Upper lobe of right lung (tissue), 1 donor: ENCODE measurements around the gene SS18L1. TPM values are rescaled to one million over a fixed set of nuclear protein-coding genes. Genes with fewer than 3 reads are reported as not detected.

Experiments used
- ATAC-seq: fragments of 200-7000 bp; cut with Tn5 transposase; one replicate; pipeline ENCODE4 v1.9.1; 2020; ENCODE audit warnings: mild to moderate bottlenecking, moderate library complexity
- DNase-seq: peaks from one replicate; pipeline ENCODE4 v3.0.0-alpha.2; 2020
- H3K27ac ChIP-seq: fragments of 200-600 bp; one replicate; pipeline ENCODE4 v1.8.0; 2022
- H3K27me3 ChIP-seq: fragments of 200-600 bp; one replicate; pipeline ENCODE4 v1.8.0; 2022; ENCODE audit warnings: mild to moderate bottlenecking
- H3K36me3 ChIP-seq: fragments of 200-600 bp; one replicate; pipeline ENCODE4 v1.8.0; 2022
- H3K4me1 ChIP-seq: fragments of 200-600 bp; one replicate; pipeline ENCODE4 v1.8.0; 2022
- H3K4me3 ChIP-seq: fragments of 200-600 bp; one replicate; pipeline ENCODE4 v1.8.0; 2022; ENCODE audit warnings: mild to moderate bottlenecking
- H3K9me3 ChIP-seq: fragments of 200-600 bp; one replicate; pipeline ENCODE4 v1.8.0; 2022
- intact Hi-C: fragments of 100-400 bp; cut with DNase I; formaldehyde crosslinking; loops from one replicate; pipeline ENCODE4 v1.11.0; 2022
- total RNA-seq: library from RNA; stranded (reverse); fragmentation: NEBNext Ultra II Directional; extraction: Animal tissue kit (Norgen Biotek cat#: 25700); gene quantifications from one replicate; pipeline ENCODE4 v1.2.1, GENCODE V29; 2021
- TF ChIP-seq, protein P1 (sequence below): fragments of 200-600 bp; IDR thresholded peaks from one replicate; pipeline ENCODE4 v1.8.0; 2022; ENCODE audit warnings: antibody characterized with exemption
- donor health status: DM: no; HTN: yes; CAD: no; lungs with severe emphysema.

The SS18L1 gene
- total RNA-seq, 1 donor from 2014 or later = 12.6 TPM

DNA sequence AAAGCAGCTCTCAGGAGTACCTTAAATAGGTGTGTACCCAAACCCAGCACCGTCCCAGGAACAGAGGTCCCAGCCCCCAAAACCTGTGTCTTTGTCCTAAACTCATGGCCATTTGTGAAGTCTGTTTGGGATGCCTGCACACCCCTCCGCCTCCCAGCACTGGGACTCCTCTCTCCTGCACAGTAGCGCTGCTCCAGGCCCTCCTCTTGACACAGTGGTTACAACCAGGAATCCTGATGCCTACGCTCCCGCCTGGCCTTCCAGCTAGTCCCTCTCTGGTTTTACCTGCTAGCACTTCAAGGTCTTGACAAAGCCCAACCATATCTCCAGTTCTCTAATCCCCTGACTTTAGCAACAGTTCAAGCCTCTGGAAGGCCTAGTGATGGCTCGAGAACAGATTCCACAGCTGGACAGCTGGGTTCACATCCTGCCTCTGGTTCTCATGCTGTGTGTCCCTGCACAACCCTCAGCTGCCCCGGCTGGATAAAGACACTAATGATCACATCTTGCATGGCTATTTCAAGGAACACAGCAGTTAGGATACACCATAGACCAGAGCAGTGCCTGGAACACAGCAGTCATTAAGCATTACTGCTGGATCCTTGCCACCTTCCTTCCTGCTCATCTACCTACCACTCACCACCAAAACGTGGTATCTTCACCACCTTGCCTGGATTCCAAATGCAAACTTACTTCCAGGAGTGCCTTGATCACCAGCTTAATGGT is 5.9 kb upstream of the SS18L1 start:
- Histone ChIP-seq H3K4me1 (peaks cover 36% of the 10 kb centered on the region), H3K36me3 (peaks cover 81% of the 10 kb centered on the region)

DNA sequence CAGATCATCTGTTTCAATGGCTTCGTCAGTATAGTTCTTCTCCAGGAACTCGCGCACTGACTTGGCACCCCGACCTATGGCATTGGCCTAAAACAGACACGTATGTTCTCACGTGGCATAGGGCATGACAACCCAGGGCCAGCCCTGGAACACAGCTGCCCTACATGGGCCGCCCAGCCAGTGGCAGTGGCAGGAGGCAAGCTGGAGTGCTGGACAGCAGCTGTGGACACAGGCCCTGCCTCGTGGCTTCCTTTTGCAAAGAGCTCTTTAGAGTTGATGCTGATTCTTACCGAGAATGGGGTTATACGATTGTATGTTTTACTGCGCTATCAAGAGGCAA is 5.4 kb upstream of the SS18L1 start:
- ATAC-seq = no peak
- TF ChIP-seq, protein P1, sequence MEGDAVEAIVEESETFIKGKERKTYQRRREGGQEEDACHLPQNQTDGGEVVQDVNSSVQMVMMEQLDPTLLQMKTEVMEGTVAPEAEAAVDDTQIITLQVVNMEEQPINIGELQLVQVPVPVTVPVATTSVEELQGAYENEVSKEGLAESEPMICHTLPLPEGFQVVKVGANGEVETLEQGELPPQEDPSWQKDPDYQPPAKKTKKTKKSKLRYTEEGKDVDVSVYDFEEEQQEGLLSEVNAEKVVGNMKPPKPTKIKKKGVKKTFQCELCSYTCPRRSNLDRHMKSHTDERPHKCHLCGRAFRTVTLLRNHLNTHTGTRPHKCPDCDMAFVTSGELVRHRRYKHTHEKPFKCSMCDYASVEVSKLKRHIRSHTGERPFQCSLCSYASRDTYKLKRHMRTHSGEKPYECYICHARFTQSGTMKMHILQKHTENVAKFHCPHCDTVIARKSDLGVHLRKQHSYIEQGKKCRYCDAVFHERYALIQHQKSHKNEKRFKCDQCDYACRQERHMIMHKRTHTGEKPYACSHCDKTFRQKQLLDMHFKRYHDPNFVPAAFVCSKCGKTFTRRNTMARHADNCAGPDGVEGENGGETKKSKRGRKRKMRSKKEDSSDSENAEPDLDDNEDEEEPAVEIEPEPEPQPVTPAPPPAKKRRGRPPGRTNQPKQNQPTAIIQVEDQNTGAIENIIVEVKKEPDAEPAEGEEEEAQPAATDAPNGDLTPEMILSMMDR = no peak
- H3K4me3 ChIP-seq = no peak overlapping the region
- no peak for DNase-seq
- peaks cover 76% of the 10 kb centered on the region for H3K36me3 ChIP-seq
- H3K27ac ChIP-seq = no peak overlapping the region
- H3K27me3 ChIP-seq = no peaks in the 10 kb centered on the region
- intact Hi-C loops = loop anchor here (10.0 kb wide), 1 partner anchor 113 kb away; no protein-coding TSS in a partner anchor
- no peaks in the 10 kb centered on the region for H3K9me3 ChIP-seq
- peaks cover 32% of the 10 kb centered on the region for H3K4me1 ChIP-seq

More for the DNA sequence above, 5.9 kb upstream of the SS18L1 start:
- intact Hi-C loops = loop anchor here (10.0 kb wide), 1 partner anchor 113 kb away; no protein-coding TSS in a partner anchor
- ATAC-seq (no peak), DNase-seq (no peak)
- Histone ChIP-seq H3K27me3 (no peaks in the 10 kb centered on the region), H3K4me3 (no peak overlapping the region), H3K9me3 (no peaks in the 10 kb centered on the region), H3K27ac (no peak overlapping the region)
- TF ChIP-seq, protein P1 = no peak

DNA sequence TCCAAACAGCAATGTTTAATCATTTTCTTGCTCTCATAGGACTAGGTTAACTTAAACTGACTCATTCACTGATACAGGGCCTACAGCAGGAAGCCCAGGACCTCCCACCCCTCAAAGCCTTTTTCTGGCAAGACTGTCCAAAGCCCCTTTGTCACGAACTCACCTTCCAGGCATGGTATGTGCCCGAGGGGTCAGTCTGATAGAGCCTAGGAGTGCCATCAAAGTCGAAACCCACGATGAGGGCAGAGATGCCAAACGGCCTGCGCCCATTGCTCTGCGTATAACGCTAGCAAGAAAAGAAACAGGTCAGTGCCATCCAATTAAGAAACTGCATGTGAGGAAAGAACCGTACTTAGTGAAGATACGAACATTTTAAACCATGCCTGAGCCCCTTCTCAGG is 4.7 kb upstream of the SS18L1 start:
- H3K4me3 ChIP-seq = no peak overlapping the region
- DNase-seq (no peak), ATAC-seq (no peak)
- intact Hi-C loops = loop anchor here (10.0 kb wide), 1 partner anchor 114 kb away; no protein-coding TSS in a partner anchor
- no peaks in the 10 kb centered on the region for H3K27me3 ChIP-seq
- H3K36me3 ChIP-seq = peaks cover 68% of the 10 kb centered on the region
- H3K27ac ChIP-seq = no peak overlapping the region
- TF ChIP-seq, protein P1 = no peak
- peaks cover 25% of the 10 kb centered on the region for H3K4me1 ChIP-seq
- H3K9me3 ChIP-seq = no peaks in the 10 kb centered on the region

- Histone ChIP-seq H3K36me3 (peaks cover 61% of the 10 kb centered on the region), H3K4me3 (no peak overlapping the region), H3K4me1 (peaks cover 20% of the 10 kb centered on the region), H3K27me3 (no peaks in the 10 kb centered on the region), H3K27ac (no peak overlapping the region), H3K9me3 (no peaks in the 10 kb centered on the region)
- DNase-seq (no peak), ATAC-seq (no peak)
- intact Hi-C loops = loop anchor here (10.0 kb wide), 1 partner anchor 115 kb away; no protein-coding TSS in a partner anchor
- TF ChIP-seq, protein P1 = no peak
Measured at GRCh38 chr20:62139636-62140035, 3.9 kb upstream of the SS18L1 start.

- Histone ChIP-seq H3K36me3 (peaks cover 47% of the 10 kb centered on the region), H3K9me3 (no peaks in the 10 kb centered on the region), H3K4me1 (peaks cover 24% of the 10 kb centered on the region), H3K4me3 (peak overlapping the region; percentile 83), H3K27ac (peak overlapping the region; percentile 89), H3K27me3 (no peaks in the 10 kb centered on the region)
- TF ChIP-seq, protein P1 = no peak
- DNase-seq = no peak
- no peak for ATAC-seq
- intact Hi-C loops = no loop called here
Measured at GRCh38 chr20:62141043-62141396, 2.5 kb upstream of the SS18L1 start.
